ENCODE results near the gene TRPM6. TPM values are rescaled to one million over a fixed set of nuclear protein-coding genes. Genes with fewer than 3 reads are reported as not detected.

The TRPM6 gene, protein sequence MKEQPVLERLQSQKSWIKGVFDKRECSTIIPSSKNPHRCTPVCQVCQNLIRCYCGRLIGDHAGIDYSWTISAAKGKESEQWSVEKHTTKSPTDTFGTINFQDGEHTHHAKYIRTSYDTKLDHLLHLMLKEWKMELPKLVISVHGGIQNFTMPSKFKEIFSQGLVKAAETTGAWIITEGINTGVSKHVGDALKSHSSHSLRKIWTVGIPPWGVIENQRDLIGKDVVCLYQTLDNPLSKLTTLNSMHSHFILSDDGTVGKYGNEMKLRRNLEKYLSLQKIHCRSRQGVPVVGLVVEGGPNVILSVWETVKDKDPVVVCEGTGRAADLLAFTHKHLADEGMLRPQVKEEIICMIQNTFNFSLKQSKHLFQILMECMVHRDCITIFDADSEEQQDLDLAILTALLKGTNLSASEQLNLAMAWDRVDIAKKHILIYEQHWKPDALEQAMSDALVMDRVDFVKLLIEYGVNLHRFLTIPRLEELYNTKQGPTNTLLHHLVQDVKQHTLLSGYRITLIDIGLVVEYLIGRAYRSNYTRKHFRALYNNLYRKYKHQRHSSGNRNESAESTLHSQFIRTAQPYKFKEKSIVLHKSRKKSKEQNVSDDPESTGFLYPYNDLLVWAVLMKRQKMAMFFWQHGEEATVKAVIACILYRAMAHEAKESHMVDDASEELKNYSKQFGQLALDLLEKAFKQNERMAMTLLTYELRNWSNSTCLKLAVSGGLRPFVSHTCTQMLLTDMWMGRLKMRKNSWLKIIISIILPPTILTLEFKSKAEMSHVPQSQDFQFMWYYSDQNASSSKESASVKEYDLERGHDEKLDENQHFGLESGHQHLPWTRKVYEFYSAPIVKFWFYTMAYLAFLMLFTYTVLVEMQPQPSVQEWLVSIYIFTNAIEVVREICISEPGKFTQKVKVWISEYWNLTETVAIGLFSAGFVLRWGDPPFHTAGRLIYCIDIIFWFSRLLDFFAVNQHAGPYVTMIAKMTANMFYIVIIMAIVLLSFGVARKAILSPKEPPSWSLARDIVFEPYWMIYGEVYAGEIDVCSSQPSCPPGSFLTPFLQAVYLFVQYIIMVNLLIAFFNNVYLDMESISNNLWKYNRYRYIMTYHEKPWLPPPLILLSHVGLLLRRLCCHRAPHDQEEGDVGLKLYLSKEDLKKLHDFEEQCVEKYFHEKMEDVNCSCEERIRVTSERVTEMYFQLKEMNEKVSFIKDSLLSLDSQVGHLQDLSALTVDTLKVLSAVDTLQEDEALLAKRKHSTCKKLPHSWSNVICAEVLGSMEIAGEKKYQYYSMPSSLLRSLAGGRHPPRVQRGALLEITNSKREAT (N-terminal part only)
- 1 to 10 TPM in 1 of 2 donors, under 1 TPM in 1; 0.82 to 3.8 TPM for total RNA-seq
- 1 to 10 TPM in 1 of 6 donors, under 1 TPM in 5; 0.43 to 1.0 (median 0.65) TPM for polyA plus RNA-seq (ENCODE audit: insufficient read length in 6 of 6)
- long read RNA-seq, donor 1 = 0 reads
- long read RNA-seq, donor 2 = 0 reads
- long read RNA-seq, donor 3 = 0 reads
- long read RNA-seq, donor 4 = 0 reads
- long read RNA-seq, donor 5 = 0 reads
- long read RNA-seq, donor 6 = 0 reads
- long read RNA-seq, donor 7 = 0 reads
- long read RNA-seq, donor 8 = 0 reads
- long read RNA-seq, donor 9 = 0 reads
- long read RNA-seq, donor 10 = 0 reads
- long read RNA-seq, donor 11 = 0 reads
- long read RNA-seq, donor 12 = 0 reads

DNA sequence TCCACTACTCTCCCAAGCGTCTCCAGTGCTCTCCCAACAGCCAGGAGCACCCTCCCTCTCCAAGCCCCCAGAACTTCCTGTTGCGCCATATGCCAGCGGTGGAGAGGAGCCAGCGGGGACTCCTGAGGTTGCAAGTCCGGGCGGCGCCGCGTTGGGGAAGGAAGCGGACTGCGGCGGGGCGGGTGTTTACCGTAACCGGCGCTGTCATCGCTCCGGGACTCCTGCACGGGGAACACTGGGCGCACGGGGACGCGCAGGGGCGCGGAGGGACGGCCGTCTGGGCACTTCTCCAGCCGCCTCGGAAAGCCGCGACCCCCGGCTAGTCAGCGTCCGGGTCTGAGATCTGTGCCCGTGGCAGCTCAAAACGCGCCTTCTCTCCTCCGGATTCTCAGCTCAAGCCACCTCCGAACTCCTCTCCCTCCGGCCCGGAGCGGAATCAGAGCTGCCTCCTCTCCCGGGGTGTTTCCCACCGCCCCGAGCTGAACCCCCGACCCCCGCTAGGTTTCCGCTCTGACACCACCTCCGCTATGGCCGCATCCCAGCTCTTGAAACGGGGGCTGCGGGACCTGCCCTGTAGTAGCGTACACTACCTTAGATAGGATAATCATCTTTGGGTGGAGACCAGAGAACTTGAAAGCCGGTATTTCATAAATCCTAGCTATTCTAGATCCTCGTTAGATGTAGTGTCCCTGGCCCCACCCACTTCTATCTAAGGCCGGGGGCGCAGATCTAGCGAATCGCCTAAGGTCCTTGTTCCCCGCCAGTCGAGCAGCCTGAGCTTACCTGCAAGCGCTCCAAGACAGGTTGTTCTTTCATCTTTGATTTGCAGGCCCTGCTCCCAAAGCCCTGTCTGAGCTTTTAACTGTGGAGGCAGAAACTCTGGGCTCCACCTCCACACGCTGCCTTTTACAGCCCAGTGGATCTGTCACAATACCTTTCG lies at the start of gene TRPM6:
Gene TRPM6, minus strand, starts transcription at position 881 of the 940 bp plus-strand sequence. Its CDS starts 65 bp downstream, at position 816.
- H3K36me3 ChIP-seq = no peaks in the 10 kb centered on the region
- H3K27me3 ChIP-seq = no peaks in the 10 kb centered on the region
- DNase-seq = peak; percentile 59 to 98 (median 87)
- peaks cover 0 to 13% of the 10 kb centered on the region in 2 donors for H3K4me1 ChIP-seq
- TF ChIP-seq, protein P1, sequence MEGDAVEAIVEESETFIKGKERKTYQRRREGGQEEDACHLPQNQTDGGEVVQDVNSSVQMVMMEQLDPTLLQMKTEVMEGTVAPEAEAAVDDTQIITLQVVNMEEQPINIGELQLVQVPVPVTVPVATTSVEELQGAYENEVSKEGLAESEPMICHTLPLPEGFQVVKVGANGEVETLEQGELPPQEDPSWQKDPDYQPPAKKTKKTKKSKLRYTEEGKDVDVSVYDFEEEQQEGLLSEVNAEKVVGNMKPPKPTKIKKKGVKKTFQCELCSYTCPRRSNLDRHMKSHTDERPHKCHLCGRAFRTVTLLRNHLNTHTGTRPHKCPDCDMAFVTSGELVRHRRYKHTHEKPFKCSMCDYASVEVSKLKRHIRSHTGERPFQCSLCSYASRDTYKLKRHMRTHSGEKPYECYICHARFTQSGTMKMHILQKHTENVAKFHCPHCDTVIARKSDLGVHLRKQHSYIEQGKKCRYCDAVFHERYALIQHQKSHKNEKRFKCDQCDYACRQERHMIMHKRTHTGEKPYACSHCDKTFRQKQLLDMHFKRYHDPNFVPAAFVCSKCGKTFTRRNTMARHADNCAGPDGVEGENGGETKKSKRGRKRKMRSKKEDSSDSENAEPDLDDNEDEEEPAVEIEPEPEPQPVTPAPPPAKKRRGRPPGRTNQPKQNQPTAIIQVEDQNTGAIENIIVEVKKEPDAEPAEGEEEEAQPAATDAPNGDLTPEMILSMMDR (IDR thresholded peaks at IDR 0.05) = no peak
- no peaks in the 10 kb centered on the region for H3K9me3 ChIP-seq
- ATAC-seq = peak; percentile 95
- H3K4me3 ChIP-seq = peak within 1 kb of the TSS; percentile 56 to 60
- H3K27ac ChIP-seq = peak within 1 kb of the TSS; percentile 45 to 94
- intact Hi-C loops (cut with DNase I) = loop anchor here in 1 of 2 donors (10.0 kb wide), 1 partner anchor 63 kb away; no protein-coding TSS in a partner anchor

DNA sequence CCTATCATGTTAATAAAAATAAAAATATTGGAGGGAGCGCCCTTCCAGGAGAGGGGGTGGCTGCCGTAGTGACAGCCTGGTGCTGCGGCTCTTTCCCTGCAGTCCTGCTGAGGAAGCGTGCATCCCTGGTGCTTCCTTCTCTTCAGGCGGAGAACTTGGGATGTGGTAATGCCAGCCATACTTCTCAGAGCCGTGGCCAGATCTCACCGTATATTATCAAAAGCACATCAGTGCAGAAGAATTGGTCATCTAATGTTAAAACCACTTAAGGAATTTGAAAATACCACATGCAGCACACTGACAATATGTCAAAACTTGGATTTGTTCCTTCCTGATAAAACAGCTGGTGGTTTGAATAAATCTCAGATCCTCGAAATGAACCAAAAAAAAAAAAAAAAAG lies 47.3 kb upstream of the TRPM6 start:
- no peak overlapping the region for H3K4me3 ChIP-seq
- H3K4me1 ChIP-seq = no peaks in the 10 kb centered on the region
- ATAC-seq (no peak), DNase-seq (no peak)
- peaks cover 0 to 8% of the 10 kb centered on the region in 2 donors for H3K9me3 ChIP-seq
- no peaks in the 10 kb centered on the region for H3K27me3 ChIP-seq
- H3K36me3 ChIP-seq = no peaks in the 10 kb centered on the region
- intact Hi-C loops (cut with DNase I) = no loop called here
- TF ChIP-seq, protein P1 (IDR thresholded peaks at IDR 0.05) = no peak
- H3K27ac ChIP-seq = no peak overlapping the region

DNA sequence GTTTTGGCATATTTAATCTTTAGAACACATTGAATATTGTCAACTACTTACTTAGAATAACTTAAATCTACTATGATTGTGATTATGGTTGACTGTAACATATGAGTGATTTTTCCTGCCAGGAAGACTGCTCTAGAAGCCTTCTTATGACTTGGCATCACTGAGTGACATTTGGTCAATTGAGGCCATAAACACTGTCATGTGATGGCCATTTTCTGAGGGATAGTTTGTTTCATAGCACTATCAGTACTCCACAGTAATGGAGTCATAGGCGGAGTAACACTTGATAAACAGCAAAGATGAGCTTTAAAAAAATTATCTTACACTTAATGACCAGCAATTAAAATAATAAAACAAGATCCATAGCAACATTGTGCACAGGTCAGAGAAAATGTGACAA lies 34.0 kb upstream of the TRPM6 start:
- no peak for ATAC-seq
- H3K27me3 ChIP-seq = no peaks in the 10 kb centered on the region
- intact Hi-C loops (cut with DNase I) = no loop called here
- DNase-seq = no peak
- no peaks in the 10 kb centered on the region for H3K36me3 ChIP-seq
- H3K4me1 ChIP-seq = no peaks in the 10 kb centered on the region
- H3K9me3 ChIP-seq = no peaks in the 10 kb centered on the region
- H3K4me3 ChIP-seq = no peak overlapping the region
- H3K27ac ChIP-seq = no peak overlapping the region
- TF ChIP-seq, protein P1 (IDR thresholded peaks at IDR 0.05) = no peak

All from left lung (tissue), 14 donors.